PC-3 (cell line): ENCODE results near the gene ZER1. TPM values are rescaled to one million over a fixed set of nuclear protein-coding genes. Genes with fewer than 3 reads are reported as not detected.

Experiments
- ATAC-seq: fragments of 200-7000 bp; cut with Tn5 transposase; 2 replicates; pipeline ENCODE4 v1.9.1; 2020; ENCODE audit warnings: mild to moderate bottlenecking, moderate library complexity
- BruUV-seq: library from RNA; stranded (reverse); fragments of 400-500 nt; replicated peaks from 2 replicates; lab custom pipeline; 2021; lab: Mats Ljungman, UMichigan
- CTCF ChIA-PET: fragments of 300-600 bp; sonication (Branson Sonifier 250); formaldehyde crosslinking; loops from one replicate; lab custom pipeline; 2022; ENCODE audit warnings: antibody characterized with exemption; lab: Charles Lee
- POLR2A ChIA-PET: fragments of 300-600 bp; sonication (Branson Sonifier 250); formaldehyde crosslinking; loops from one replicate; lab custom pipeline; 2022; ENCODE audit warnings: antibody characterized with exemption; ENCODE audit not compliant: unreplicated experiment; lab: Charles Lee
- DNase-seq: peaks from one replicate; pipeline ENCODE4 v3.0.0-alpha.2; 2015
- H2AFZ ChIP-seq: fragments of 300-600 bp; sonication (generic); 2 replicates; pipeline ENCODE4 v1.6.0; 2016; ENCODE audit warnings: antibody characterized with exemption, low read length
- H3F3A ChIP-seq: fragments of 300-600 bp; sonication (generic); one replicate; pipeline ENCODE4 v1.6.0; 2017; ENCODE audit warnings: antibody characterized with exemption, low read length, control low read depth, mild to moderate bottlenecking; ENCODE audit not compliant: unreplicated experiment
- H3K27ac ChIP-seq: fragments of 300-600 bp; sonication (generic); 2 replicates; pipeline ENCODE4 v1.5.1; 2016; ENCODE audit warnings: mild to moderate bottlenecking, low read length
- H3K27me3 ChIP-seq: fragments of 300-600 bp; sonication (generic); 2 replicates; pipeline ENCODE4 v1.6.1; 2016; ENCODE audit warnings: low read length, mixed read lengths
- H3K36me3 ChIP-seq: fragments of 300-600 bp; sonication (generic); 2 replicates; pipeline ENCODE4 v1.6.1; 2016; ENCODE audit warnings: low read depth, mixed run types, low read length, mixed read lengths
- H3K4me1 ChIP-seq: fragments of 300-600 bp; sonication (generic); 2 replicates; pipeline ENCODE4 v1.5.1; 2016; ENCODE audit warnings: low read length; ENCODE audit not compliant: insufficient read depth
- H3K4me2 ChIP-seq: fragments of 300-600 bp; sonication (generic); 2 replicates; pipeline ENCODE4 v1.6.0; 2016; ENCODE audit warnings: low read length
- H3K4me3 ChIP-seq: fragments of 300-600 bp; sonication (generic); 2 replicates; pipeline ENCODE4 v1.5.1; 2016; ENCODE audit warnings: mild to moderate bottlenecking, low read length, mixed read lengths
- H3K79me2 ChIP-seq: fragments of 300-600 bp; sonication (generic); 2 replicates; pipeline ENCODE4 v1.6.1; 2017; ENCODE audit warnings: low read length, mixed read lengths
- H3K9ac ChIP-seq: fragments of 300-600 bp; sonication (generic); 2 replicates; pipeline ENCODE4 v1.6.0; 2016; ENCODE audit warnings: mild to moderate bottlenecking, low read length
- H3K9me2 ChIP-seq: fragments of 300-600 bp; sonication (generic); replicated peaks from 2 replicates; pipeline ENCODE4 v1.6.1; 2016; ENCODE audit warnings: mixed run types, low read length, mixed read lengths
- H3K9me3 ChIP-seq: fragments of 300-600 bp; sonication (generic); 2 replicates; pipeline ENCODE4 v1.6.1; 2016; ENCODE audit warnings: low read length, mixed read lengths
- H4K20me1 ChIP-seq: fragments of 300-600 bp; sonication (generic); 2 replicates; pipeline ENCODE4 v1.6.1; 2016; ENCODE audit warnings: low read length, mixed read lengths
- EZH2 ChIP-seq: fragments of 300-600 bp; sonication (generic); IDR thresholded peaks from one replicate; pipeline ENCODE4 v1.6.1; 2017; ENCODE audit warnings: antibody characterized with exemption, mild to moderate bottlenecking, low read length; ENCODE audit not compliant: unreplicated experiment
- EZH2phosphoT487 ChIP-seq: fragments of 300-600 bp; sonication (generic); IDR thresholded peaks from 2 replicates; pipeline ENCODE4 v1.6.1; 2018; ENCODE audit warnings: mild to moderate bottlenecking, antibody characterized with exemption, low read length, borderline replicate concordance
- intact Hi-C: fragments of 100-400 bp; cut with micrococcal nuclease; formaldehyde crosslinking; loops from 2 replicates; pipeline ENCODE4 v1.9.0; 2023
- total RNA-seq: library from RNA; depleted of rRNA; stranded (reverse); fragments of >200 nt; gene quantifications from 2 replicates; pipeline ENCODE4 v1.2.3, GENCODE V29; 2014
- TF ChIP-seq, protein P1 (sequence below): fragments of 300-600 bp; sonication (generic); conservative IDR thresholded peaks from 2 replicates; pipeline ENCODE4 v1.5.1; 2017; ENCODE audit warnings: antibody characterized with exemption, low read depth, mild to moderate bottlenecking, low read length

The ZER1 gene
- total RNA-seq, 1 experiment from 2014 or later, result 20.6 TPM

DNA sequence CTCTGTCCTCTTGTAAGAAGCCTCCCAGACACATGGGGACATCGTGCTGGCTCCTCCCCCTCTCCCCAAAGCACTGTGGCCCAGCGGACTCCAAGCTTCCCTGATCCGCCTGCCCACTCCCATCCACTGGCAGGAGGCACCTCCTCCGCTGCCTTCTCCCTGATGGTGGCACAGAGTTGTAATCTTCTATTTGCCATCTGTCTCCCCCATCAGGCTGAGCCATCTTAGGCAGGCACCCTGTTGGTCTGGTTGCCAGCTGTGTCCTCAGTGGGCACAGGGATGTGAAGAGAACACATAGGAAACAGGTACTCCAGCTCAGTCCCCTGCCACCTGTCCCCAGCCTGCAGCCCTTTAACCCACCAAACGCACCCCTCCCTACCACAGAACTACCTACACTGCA lies 42.4 kb downstream of the ZER1 start:
- H2AFZ ChIP-seq, result no peak overlapping the region
- no peaks in the 10 kb centered on the region for H3K27me3 ChIP-seq
- POLR2A ChIA-PET, result no interaction called here
- H3K9me2 ChIP-seq, result no peaks in the 10 kb centered on the region
- H3K36me3 ChIP-seq, result no peaks in the 10 kb centered on the region
- no peak overlapping the region for H3K4me3 ChIP-seq
- H3F3A ChIP-seq, result no peaks in the 10 kb centered on the region
- H3K4me1 ChIP-seq, result no peaks in the 10 kb centered on the region
- CTCF ChIA-PET, result no interaction called here
- no peak overlapping the region for H3K27ac ChIP-seq
- no peak overlapping the region for H3K9ac ChIP-seq
- TF ChIP-seq EZH2phosphoT487 (no peak), EZH2 (no peak)
- TF ChIP-seq, protein P1, sequence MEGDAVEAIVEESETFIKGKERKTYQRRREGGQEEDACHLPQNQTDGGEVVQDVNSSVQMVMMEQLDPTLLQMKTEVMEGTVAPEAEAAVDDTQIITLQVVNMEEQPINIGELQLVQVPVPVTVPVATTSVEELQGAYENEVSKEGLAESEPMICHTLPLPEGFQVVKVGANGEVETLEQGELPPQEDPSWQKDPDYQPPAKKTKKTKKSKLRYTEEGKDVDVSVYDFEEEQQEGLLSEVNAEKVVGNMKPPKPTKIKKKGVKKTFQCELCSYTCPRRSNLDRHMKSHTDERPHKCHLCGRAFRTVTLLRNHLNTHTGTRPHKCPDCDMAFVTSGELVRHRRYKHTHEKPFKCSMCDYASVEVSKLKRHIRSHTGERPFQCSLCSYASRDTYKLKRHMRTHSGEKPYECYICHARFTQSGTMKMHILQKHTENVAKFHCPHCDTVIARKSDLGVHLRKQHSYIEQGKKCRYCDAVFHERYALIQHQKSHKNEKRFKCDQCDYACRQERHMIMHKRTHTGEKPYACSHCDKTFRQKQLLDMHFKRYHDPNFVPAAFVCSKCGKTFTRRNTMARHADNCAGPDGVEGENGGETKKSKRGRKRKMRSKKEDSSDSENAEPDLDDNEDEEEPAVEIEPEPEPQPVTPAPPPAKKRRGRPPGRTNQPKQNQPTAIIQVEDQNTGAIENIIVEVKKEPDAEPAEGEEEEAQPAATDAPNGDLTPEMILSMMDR, result no peak
- no peaks in the 10 kb centered on the region for H3K9me3 ChIP-seq
- H3K79me2 ChIP-seq, result no peaks in the 10 kb centered on the region
- ATAC-seq (no peak), DNase-seq (no peak)
- no TSS peak for BruUV-seq
- H3K4me2 ChIP-seq, result no peak overlapping the region
- intact Hi-C loops, result no loop called here
- H4K20me1 ChIP-seq, result no peaks in the 10 kb centered on the region

DNA sequence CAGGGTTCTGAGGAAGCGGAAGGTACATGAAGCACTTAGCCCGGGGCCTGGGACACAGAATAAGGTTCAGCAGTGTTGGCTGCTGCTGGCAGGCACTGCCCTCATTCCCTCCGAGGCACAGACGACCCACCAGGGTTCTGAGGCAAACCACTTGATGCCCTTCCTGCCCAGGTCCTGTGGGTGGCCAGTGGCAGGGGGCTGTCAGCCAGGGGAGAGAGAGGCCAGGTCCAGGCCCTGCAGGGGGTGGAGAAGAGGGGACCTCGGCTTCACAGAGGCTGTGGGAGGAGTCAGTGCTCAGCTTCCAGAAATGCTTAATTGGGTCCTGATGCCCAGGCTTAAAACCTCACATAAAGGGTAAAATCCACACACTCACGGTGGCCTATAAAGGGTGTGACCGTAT lies 43.4 kb downstream of the ZER1 start:
- Histone ChIP-seq H3K27ac (no peak overlapping the region), H3K9me3 (no peaks in the 10 kb centered on the region), H3K4me1 (no peaks in the 10 kb centered on the region), H4K20me1 (no peaks in the 10 kb centered on the region), H3K79me2 (0 out of 2 replicates have a peak, but pooled peaks cover 4% of the 10 kb centered on the region), H2AFZ (no peak overlapping the region), H3K36me3 (no peaks in the 10 kb centered on the region), H3K9me2 (no peaks in the 10 kb centered on the region), H3K4me2 (no peak overlapping the region), H3K4me3 (no peak overlapping the region), H3K27me3 (no peaks in the 10 kb centered on the region), H3F3A (no peaks in the 10 kb centered on the region), H3K9ac (no peak overlapping the region)
- POLR2A ChIA-PET, result interaction anchor here (0.8 kb wide), 1 partner anchor 15 kb away, joined by 5 read pairs; no protein-coding TSS in a partner anchor
- intact Hi-C loops, result no loop called here
- CTCF ChIA-PET, result no interaction called here
- no peak for TF ChIP-seq EZH2phosphoT487
- no TSS peak for BruUV-seq
- DNase-seq, result no peak
- no peak for ATAC-seq

DNA sequence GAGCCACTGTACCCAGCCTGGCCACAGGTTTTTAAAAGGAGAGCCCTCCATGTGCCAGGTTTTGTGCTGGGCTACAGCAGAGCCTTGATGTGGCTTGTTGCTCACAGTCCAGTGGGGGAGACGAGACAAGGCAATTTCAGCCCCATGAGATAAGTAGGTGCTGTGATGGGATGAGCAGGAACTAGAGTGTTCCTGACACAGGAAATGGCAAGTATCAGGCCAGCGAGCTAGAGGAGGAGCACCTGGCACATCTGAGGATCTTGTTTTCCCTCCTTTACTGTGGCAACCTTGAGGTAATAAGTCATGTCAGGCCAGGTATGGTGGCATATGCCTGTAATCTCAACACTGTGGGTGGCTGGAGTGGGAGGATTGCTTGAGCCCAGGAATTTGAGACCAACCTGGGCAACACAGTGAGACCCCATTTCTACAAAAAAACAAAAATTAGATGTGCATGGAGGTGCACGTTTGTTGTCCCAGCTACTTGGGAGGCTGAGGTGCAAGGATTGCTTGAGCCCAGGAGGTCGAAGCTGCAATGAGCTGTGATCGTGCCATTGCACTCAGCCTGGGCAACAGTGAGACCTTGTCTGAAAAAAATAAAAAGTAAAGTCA lies 44.0 kb downstream of the ZER1 start:
- H3K4me2 ChIP-seq, result no peak overlapping the region
- H3K27me3 ChIP-seq, result no peaks in the 10 kb centered on the region
- no peaks in the 10 kb centered on the region for H3K9me3 ChIP-seq
- 0 out of 2 replicates have a peak, but pooled peaks cover 4% of the 10 kb centered on the region for H3K79me2 ChIP-seq
- POLR2A ChIA-PET, result no interaction called here
- TF ChIP-seq EZH2phosphoT487 (no peak), EZH2 (no peak)
- H3K4me3 ChIP-seq, result no peak overlapping the region
- no peak overlapping the region for H2AFZ ChIP-seq
- BruUV-seq, result no TSS peak
- H3K9me2 ChIP-seq, result no peaks in the 10 kb centered on the region
- H3K27ac ChIP-seq, result no peak overlapping the region
- intact Hi-C loops, result no loop called here
- no peak for ATAC-seq
- no peaks in the 10 kb centered on the region for H3K4me1 ChIP-seq
- no peaks in the 10 kb centered on the region for H4K20me1 ChIP-seq
- CTCF ChIA-PET, result no interaction called here
- H3K36me3 ChIP-seq, result no peaks in the 10 kb centered on the region
- no peak for DNase-seq
- no peaks in the 10 kb centered on the region for H3F3A ChIP-seq
- H3K9ac ChIP-seq, result no peak overlapping the region
